G401.6 (cell line): ENCODE measurements around the gene ADPGK.
A peak's percentile ranks its signal among the peaks of the same experiment; 100 is the strongest.
"Not testable (repeated sequence)": the region's sequence is repeated elsewhere in the genome, so short reads cannot be mapped to it uniquely, and the experiment has no call there.

ENCODE experiments used
- FAIRE-seq: peaks from 2 replicates; lab custom pipeline; 2012; peaks lifted over from hg19 to GRCh38; lab: Jason Lieb, UNC

The ADPGK gene

GRCh38 chr15:72740219-72740618 is 43.3 kb downstream of the ADPGK start:
- no peak for FAIRE-seq

GRCh38 chr15:72737723-72738122 is 45.8 kb downstream of the ADPGK start:
- no peak for FAIRE-seq

- no peak for FAIRE-seq
These were observed 46.5 kb downstream of the ADPGK start for GRCh38 chr15:72737061-72737460.

GRCh38 chr15:72735111-72735510 is 48.4 kb downstream of the ADPGK start:
- no peak for FAIRE-seq

- FAIRE-seq: no peak
These were observed 49.4 kb downstream of the ADPGK start for GRCh38 chr15:72733941-72734738.

GRCh38 chr15:72732516-72732915 is 51.0 kb downstream of the ADPGK start:
- FAIRE-seq: no peak

GRCh38 chr15:72732086-72732485 is 51.5 kb downstream of the ADPGK start:
- no peak for FAIRE-seq

- no peak for FAIRE-seq
These were observed 54.7 kb downstream of the ADPGK start for GRCh38 chr15:72728821-72729220.

GRCh38 chr15:72728249-72728648 is 55.3 kb downstream of the ADPGK start:
- FAIRE-seq: not testable (repeated sequence)

GRCh38 chr15:72727154-72727553 is 56.4 kb downstream of the ADPGK start:
- FAIRE-seq: no peak

GRCh38 chr15:72725851-72726250 is 57.7 kb downstream of the ADPGK start:
- not testable (repeated sequence) for FAIRE-seq

GRCh38 chr15:72725446-72725845 is 58.1 kb downstream of the ADPGK start:
- FAIRE-seq: no peak

- FAIRE-seq: no peak
These were observed 59.5 kb downstream of the ADPGK start for GRCh38 chr15:72724028-72724427.

- FAIRE-seq: peak; percentile 84
These were observed 61.4 kb downstream of the ADPGK start for GRCh38 chr15:72722071-72722696.

GRCh38 chr15:72708551-72709303 is 74.8 kb downstream of the ADPGK start:
- not testable (repeated sequence) for FAIRE-seq

- no peak for FAIRE-seq
These were observed 77.3 kb downstream of the ADPGK start for GRCh38 chr15:72706266-72706665.
